Chondrocyte (in vitro differentiated cells): Measurements from ENCODE around the gene PLOD3. TPM values are rescaled to one million over a fixed set of nuclear protein-coding genes. Genes with fewer than 3 reads are reported as not detected.
"Not testable (repeated sequence)": the region's sequence is repeated elsewhere in the genome, so short reads cannot be mapped to it uniquely, and the experiment has no call there.

ENCODE experiments used
- DNase-seq: peaks from one replicate; pipeline ENCODE4 v3.0.0; 2021; ENCODE audit warnings: mixed read lengths, low spot score
- H3K27ac Mint-ChIP-seq: one replicate; pipeline ENCODE4 v1.8.0; 2021; ENCODE audit warnings: mild to moderate bottlenecking, moderate library complexity, mixed read lengths; ENCODE audit not compliant: unreplicated experiment
- H3K27me3 Mint-ChIP-seq: 2 replicates; pipeline ENCODE4 v1.8.0; 2021; ENCODE audit warnings: low read depth, mixed read lengths
- H3K36me3 Mint-ChIP-seq: 2 replicates; pipeline ENCODE4 v1.8.0; 2021; ENCODE audit warnings: low read depth, mixed read lengths
- H3K4me1 Mint-ChIP-seq: 2 replicates; pipeline ENCODE4 v1.8.0; 2021; ENCODE audit warnings: low read depth, mild to moderate bottlenecking, mixed read lengths
- H3K4me3 Mint-ChIP-seq: one replicate; pipeline ENCODE4 v1.8.0; 2021; ENCODE audit warnings: mild to moderate bottlenecking, moderate library complexity, mixed read lengths; ENCODE audit not compliant: unreplicated experiment
- H3K9me3 Mint-ChIP-seq: 2 replicates; pipeline ENCODE4 v1.8.0; 2021; ENCODE audit warnings: low read depth, mixed read lengths
- CTCF ChIP-seq: fragments of 200-600 bp; sonication (generic); IDR thresholded peaks from 2 replicates; pipeline ENCODE4 v1.5.0; 2021; ENCODE audit warnings: antibody characterized with exemption, mild to moderate bottlenecking, moderate library complexity
- long read RNA-seq: library from polyadenylated mRNA; stranded (forward); transcript quantifications from one replicate; pipeline ENCODE4 v2.0.0, GENCODE V29; 2021
- total RNA-seq: library from RNA; stranded (reverse); gene quantifications from 3 replicates; pipeline ENCODE4 v1.2.1, GENCODE V29; 2021

PLOD3 gene
- 129 to 156 TPM (median 149 TPM) in 3 replicates for total RNA-seq
- long read RNA-seq, transcript PLOD3-201 (19 exons, 2,920 nt) = major isoform, 237 of 304 reads
- long read RNA-seq, partial matches to known transcripts = 35 of 304 reads
- long read RNA-seq, other reads (novel, unspliced or antisense) = 32 of 304 reads

- H3K4me3 Mint-ChIP-seq = peak within 1 kb of the TSS; percentile 97
- H3K27ac Mint-ChIP-seq = peak within 1 kb of the TSS; percentile 94
- no peaks in the 10 kb centered on the region for H3K9me3 Mint-ChIP-seq
- H3K27me3 Mint-ChIP-seq = no peaks in the 10 kb centered on the region
- peaks cover 41% of the 10 kb centered on the region for H3K4me1 Mint-ChIP-seq
- DNase-seq = no peak
- TF ChIP-seq CTCF = peak; percentile 41
- H3K36me3 Mint-ChIP-seq = peaks cover 10% of the 10 kb centered on the region
These were observed at the start of gene PLOD3, which contains the start of gene ZNHIT1 for GRCh38 chr7:101217388-101218235. Gene PLOD3, minus strand, starts transcription at chr7:101217581. Its CDS starts 307 bp downstream, at chr7:101217274. Gene ZNHIT1, plus strand, starts transcription at chr7:101218165. Its CDS starts 31 bp downstream, at chr7:101218196.

GRCh38 chr7:101265622-101266516 is 48.5 kb upstream of the PLOD3 start:
- H3K9me3 Mint-ChIP-seq = no peaks in the 10 kb centered on the region
- H3K4me1 Mint-ChIP-seq = no peaks in the 10 kb centered on the region
- H3K27me3 Mint-ChIP-seq = peaks cover 2% of the 10 kb centered on the region
- no peak for DNase-seq
- no peaks in the 10 kb centered on the region for H3K36me3 Mint-ChIP-seq
- H3K27ac Mint-ChIP-seq = no peak overlapping the region
- H3K4me3 Mint-ChIP-seq = no peak overlapping the region
- TF ChIP-seq CTCF = no peak

GRCh38 chr7:101264102-101264706 is 46.8 kb upstream of the PLOD3 start:
- not testable (repeated sequence) for H3K4me3 Mint-ChIP-seq, H3K9me3 Mint-ChIP-seq

GRCh38 chr7:101258243-101258731 is 40.9 kb upstream of the PLOD3 start:
- Mint-ChIP-seq H3K27me3 (peaks cover 2% of the 10 kb centered on the region), H3K4me1 (no peaks in the 10 kb centered on the region), H3K27ac (no peak overlapping the region), H3K9me3 (no peaks in the 10 kb centered on the region), H3K36me3 (no peaks in the 10 kb centered on the region), H3K4me3 (no peak overlapping the region)
- DNase-seq = no peak
- TF ChIP-seq CTCF = no peak

More at GRCh38 chr7:101264102-101264706, 46.8 kb upstream of the PLOD3 start:
- H3K36me3 Mint-ChIP-seq, H3K27ac Mint-ChIP-seq, DNase-seq, H3K4me1 Mint-ChIP-seq, H3K27me3 Mint-ChIP-seq: not testable (repeated sequence)

GRCh38 chr7:101255796-101256195 is 38.4 kb upstream of the PLOD3 start:
- Mint-ChIP-seq H3K4me1 (peaks cover 15% of the 10 kb centered on the region), H3K9me3 (no peaks in the 10 kb centered on the region), H3K27me3 (no peaks in the 10 kb centered on the region), H3K4me3 (no peak overlapping the region), H3K36me3 (peaks cover 2% of the 10 kb centered on the region), H3K27ac (no peak overlapping the region)
- no peak for TF ChIP-seq CTCF
- DNase-seq = no peak

- not testable (repeated sequence) for DNase-seq, H3K27ac Mint-ChIP-seq, H3K9me3 Mint-ChIP-seq, H3K27me3 Mint-ChIP-seq, H3K36me3 Mint-ChIP-seq
- H3K4me1 Mint-ChIP-seq = peaks cover 24% of the 10 kb centered on the region
- peak overlapping the region; percentile 100 for H3K4me3 Mint-ChIP-seq
These were observed 35.8 kb upstream of the PLOD3 start for GRCh38 chr7:101253199-101253598.
